ENCODE data around the gene HERC5.
A peak's percentile ranks its signal among the peaks of the same experiment; 100 is the strongest.
"Not testable (repeated sequence)": the region's sequence is repeated elsewhere in the genome, so short reads cannot be mapped to it uniquely, and the experiment has no call there.

The HERC5 gene

DNA sequence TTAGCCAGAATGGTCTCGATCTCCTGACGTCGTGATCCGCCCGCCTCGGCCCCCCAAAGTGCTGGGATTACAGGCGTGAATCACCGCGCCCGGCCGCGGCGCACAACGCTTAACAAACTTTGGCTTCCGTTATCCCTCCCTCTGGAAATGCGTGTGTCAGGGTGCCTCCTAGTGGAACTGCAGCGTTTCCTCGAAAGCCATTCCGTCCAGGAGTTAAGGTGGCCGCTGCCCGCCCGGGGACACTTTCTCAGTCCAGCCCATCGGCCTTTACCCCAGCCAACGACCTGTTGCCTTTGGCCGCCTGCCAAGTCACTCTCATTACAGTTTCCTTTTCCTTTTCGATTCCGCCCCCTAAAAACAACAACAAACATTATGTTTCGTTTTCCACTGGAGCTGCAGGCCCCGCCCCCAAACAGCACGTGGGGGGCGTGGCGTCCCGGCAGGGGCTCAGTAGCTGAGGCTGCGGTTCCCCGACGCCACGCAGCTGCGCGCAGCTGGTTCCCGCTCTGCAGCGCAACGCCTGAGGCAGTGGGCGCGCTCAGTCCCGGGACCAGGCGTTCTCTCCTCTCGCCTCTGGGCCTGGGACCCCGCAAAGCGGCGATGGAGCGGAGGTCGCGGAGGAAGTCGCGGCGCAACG is at the start of gene HERC5:
Gene HERC5 (plus strand): TSS at position 450 of the 637 bp plus-strand sequence. CDS start 151 bp downstream, at position 601.
- peak; percentile 87 for DNase-seq (ENCODE audit: low read depth)

DNA sequence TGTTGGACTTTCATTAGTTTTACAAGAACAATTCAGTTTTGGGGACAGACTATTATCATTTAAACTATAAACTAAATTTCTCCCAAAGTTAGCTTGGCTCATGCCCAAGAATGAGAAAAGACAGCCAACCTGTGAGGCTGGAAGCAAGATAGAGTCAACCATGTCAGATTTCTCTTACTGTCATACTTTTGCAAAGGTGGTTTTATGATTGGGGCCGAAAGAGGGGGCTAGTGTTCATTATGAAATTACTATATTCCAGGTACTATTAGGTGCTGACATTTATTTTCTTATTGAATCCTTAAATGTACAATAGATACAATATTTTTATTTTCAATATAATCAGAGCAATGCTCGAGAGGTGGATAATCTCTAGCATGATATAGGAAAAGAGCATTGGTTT is 47.7 kb upstream of the HERC5 start:
- no peak for DNase-seq (ENCODE audit: low read depth)

GRCh38 chr4:88409789-88410188 is 47.1 kb upstream of the HERC5 start:
- DNase-seq (ENCODE audit: low read depth): no peak

GRCh38 chr4:88411491-88412096 is 45.3 kb upstream of the HERC5 start:
- DNase-seq (ENCODE audit: low read depth): no peak

- no peak for DNase-seq (ENCODE audit: low read depth)
Observed at GRCh38 chr4:88413801-88414200, 43.1 kb upstream of the HERC5 start.

GRCh38 chr4:88414755-88415154 is 42.2 kb upstream of the HERC5 start:
- no peak for DNase-seq (ENCODE audit: low read depth)

DNA sequence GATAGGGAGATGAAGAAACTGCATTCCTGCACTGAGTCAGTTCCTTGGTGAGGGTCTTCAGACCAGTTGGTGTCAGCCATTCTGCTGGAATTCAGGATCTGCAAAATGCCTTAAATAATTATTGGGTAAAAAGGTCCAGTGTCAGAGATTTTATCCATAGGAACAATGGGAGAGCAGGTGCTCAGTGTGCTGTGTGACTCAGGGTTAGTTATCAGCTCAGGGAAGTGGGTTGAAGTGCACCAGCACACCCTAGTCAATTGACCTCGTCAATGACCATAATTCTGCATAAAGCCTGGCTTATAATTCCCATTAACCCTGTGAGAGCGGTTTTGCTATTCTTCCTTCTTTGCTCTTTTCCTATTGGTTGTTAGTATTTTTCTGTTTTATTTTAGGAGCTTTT is 40.9 kb upstream of the HERC5 start:
- DNase-seq (ENCODE audit: low read depth): no peak

DNA sequence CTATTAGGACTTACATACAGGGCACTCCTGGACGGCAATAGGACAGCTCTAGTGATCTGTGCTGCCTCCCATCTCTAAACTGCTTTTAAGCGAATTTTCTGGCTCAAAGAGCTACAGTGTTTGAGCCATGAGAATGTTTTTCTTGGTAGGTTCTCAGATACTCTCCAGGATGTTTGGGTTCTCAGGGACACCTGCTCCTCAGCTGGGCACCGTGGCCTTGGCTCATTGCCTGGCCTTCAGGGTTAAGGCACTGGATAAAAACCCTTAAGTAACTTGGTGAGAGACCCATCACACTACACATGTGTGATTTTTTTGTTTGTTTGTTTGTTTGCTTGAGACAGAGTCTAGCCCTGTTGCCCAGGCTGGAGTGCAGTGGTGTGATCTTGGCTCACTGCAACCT is 38.5 kb upstream of the HERC5 start:
- DNase-seq (ENCODE audit: low read depth): no peak

- DNase-seq (ENCODE audit: low read depth): no peak
Observed at GRCh38 chr4:88419874-88420273, 37.0 kb upstream of the HERC5 start.

- DNase-seq (ENCODE audit: low read depth): no peak
Observed at GRCh38 chr4:88420844-88421243, 36.1 kb upstream of the HERC5 start.

GRCh38 chr4:88422403-88422802 is 34.5 kb upstream of the HERC5 start:
- no peak for DNase-seq (ENCODE audit: low read depth)

DNA sequence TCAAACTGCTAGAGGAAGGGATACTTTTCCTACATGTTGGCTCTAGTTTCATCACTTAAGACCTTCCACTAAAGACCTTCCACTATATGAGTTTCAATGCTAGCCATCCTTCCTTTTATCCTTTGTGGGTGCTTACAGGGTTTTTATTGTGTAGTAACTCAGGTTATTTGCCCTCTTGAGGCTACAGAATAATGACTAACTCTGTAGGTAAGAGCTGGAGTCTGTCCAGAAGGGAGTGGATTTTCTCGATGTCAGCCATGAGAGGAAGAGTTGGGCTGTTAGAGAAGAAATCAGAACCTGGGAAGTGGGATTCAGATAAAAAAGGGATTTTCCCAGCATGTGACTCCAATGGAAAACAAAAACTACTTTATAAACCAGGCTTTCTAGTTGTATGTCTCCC is 27.5 kb upstream of the HERC5 start:
- DNase-seq (ENCODE audit: low read depth): no peak

DNA sequence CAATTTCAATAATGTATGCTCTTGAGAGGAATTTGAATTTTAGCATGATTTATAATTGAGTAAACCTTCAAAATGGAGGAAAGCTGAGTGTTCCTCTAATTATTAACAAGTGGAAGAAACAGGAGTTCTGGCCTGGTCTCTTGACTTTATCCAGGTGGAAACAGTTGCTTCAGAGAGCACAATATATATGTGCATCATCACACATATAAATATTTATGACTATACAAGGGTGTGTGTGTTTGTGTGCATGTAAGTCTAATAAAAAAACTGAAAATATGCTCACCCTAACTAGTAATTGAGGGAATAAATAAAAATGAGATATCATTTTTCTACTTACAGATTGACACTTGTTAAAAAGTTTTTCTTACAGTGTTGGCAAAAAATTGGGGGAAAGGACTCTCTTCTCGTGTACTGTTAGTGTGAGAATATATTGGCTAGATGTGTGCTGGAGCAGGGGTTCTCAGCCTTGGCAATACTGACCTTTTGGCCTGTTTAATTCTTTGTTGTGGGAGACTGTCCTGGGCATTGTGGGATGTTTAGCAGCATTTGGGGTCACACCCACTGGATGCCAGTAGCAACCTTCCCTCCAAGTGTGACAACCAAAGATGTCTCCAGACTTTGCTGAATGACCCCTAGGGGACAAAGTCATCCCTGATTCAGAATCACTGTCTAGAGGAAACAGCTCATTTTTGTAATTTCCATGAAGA is 20.8 kb upstream of the HERC5 start:
- no peak for DNase-seq (ENCODE audit: low read depth)

DNA sequence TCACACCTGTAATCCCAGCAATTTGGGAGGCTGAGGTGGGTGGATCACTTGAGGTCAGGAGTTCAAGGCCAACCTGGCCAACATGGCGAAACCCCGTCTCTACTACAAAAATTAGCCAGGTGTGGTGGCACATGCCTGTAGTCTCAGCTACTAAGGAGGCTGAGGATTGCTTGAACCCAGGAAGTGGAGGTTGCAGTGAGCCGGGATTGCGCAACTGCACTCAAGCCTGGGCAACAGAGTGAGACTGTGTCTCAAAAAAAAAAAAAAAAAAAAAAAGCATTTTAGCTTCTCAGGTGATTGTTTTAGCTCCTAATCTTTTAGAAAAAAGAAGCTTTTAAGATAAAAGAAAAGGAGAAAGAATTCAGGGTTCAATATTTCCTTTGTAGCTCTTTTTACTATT is 19.0 kb upstream of the HERC5 start:
- not testable (repeated sequence) for DNase-seq (ENCODE audit: low read depth)

- DNase-seq (ENCODE audit: low read depth): no peak
Observed at GRCh38 chr4:88439161-88439760, 17.7 kb upstream of the HERC5 start.

GRCh38 chr4:88440146-88440545 is 16.8 kb upstream of the HERC5 start:
- DNase-seq (ENCODE audit: low read depth): no peak

GRCh38 chr4:88441696-88442095 is 15.2 kb upstream of the HERC5 start:
- DNase-seq (ENCODE audit: low read depth): no peak

DNA sequence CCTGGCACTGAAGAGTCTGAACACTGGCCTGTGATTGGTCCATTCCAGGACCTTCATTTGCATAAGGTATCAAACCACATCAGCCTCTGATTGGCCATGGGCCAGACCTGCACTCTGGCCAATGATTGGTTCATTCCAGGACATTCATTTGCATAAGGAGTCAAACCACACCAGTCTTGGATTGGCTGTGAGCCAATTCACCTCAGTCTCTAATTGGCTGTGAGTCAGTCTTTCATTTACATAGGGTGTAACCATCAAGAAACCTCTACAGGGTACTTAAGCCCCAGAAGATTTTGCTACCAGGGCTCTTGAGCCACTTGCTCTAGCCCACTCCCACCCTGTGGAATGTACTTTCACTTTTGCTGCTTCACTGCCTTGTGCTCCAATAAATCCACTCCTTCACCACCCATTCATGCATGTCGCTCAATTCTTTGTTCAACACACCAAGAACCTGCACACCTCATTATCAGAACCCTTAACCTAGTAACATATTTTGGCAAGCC is 14.2 kb upstream of the HERC5 start:
- DNase-seq (ENCODE audit: low read depth): no peak

DNA sequence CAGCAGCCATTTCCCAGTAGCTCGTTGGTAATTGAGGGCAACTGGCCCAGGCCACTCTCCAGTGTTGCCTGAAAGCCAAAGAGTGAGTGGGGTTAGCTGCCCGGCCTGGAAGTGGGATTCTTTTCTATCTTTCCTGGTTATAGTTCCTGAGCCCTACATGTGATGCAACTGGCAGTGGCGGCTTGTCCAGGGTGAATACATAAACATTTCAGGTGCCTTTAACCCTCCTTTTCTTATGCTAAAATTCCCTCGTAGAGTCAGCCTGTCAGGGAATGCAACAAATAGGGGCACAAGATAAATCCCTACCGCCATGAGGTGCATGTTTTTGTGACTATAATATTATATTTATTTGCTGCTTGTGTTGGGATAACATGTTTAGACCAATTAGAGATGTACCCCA is 13.4 kb upstream of the HERC5 start:
- DNase-seq (ENCODE audit: low read depth): no peak

DNA sequence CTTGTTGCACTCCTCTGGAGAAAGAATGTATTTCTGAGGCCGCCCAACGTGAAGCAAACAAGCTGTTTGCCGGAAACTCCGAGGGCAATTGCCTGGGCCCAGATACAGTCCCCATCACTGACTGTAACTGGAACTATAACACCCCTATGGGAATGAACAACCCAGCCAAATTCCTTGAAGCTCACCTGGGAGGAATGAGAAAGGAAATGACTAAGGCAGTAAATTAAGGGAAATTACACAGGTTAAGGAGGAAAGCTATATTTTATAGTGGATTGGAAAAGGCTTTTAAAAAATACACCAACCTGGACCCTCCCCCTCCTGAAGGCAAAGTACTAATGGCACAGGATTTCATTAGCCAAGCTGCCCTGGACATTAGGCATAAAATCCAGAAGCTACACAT is 11.7 kb upstream of the HERC5 start:
- DNase-seq (ENCODE audit: low read depth): no peak

- DNase-seq (ENCODE audit: low read depth): no peak
Observed at GRCh38 chr4:88446124-88446523, 10.8 kb upstream of the HERC5 start.

DNA sequence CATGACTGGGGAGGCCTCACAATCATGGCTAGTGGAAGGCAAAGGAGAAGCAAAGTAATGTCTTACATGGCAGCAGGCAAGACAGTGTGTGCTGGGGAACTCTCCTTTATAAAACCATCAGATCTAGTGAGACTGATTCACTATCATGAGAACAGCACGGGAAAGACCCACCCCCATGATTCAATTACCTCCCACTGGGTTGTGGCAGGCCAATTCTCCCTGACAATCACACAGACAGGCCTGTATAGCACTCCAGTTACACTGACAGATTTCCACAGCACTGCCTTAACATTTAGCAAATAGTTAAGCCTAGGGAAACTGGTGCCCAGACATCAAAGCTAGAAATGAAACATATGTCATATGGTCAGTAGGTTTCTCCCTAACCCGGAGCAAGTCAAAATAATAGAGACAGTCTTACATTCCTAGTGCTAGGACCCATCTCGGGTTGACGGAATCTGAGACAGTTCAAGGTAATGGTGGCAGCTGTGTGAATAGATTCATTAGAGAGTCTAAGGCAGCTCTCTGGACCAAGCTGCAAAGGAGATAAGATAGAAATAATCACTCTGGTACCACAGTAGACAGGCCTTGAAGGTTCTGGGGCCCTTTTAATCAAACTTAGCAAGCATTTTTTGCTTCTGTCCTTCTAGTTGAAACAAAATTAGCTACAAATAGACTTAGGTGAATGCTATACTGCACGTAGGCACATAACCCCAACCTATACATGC is 9.4 kb upstream of the HERC5 start:
- DNase-seq (ENCODE audit: low read depth): no peak

Measured in stimulated activated CD8-positive, alpha-beta memory T cell treated with anti-CD3 and anti-CD28 coated beads, Interleukin-12 subunit alpha, Interleukin-12 subunit beta, amount 100 ng/mL, for 1 hour (primary cell).